Activated CD8-positive, alpha-beta memory T cell treated with anti-CD3 and anti-CD28 coated beads for 4 hours (primary cell): ENCODE measurements around the gene USP32.

Source experiments
- DNase-seq, 2 donors: peaks; one replicate each; pipeline ENCODE4 v3.0.0-alpha.2; 2020; ENCODE audit warnings: low read depth in 2 of 2

Gene USP32

DNA sequence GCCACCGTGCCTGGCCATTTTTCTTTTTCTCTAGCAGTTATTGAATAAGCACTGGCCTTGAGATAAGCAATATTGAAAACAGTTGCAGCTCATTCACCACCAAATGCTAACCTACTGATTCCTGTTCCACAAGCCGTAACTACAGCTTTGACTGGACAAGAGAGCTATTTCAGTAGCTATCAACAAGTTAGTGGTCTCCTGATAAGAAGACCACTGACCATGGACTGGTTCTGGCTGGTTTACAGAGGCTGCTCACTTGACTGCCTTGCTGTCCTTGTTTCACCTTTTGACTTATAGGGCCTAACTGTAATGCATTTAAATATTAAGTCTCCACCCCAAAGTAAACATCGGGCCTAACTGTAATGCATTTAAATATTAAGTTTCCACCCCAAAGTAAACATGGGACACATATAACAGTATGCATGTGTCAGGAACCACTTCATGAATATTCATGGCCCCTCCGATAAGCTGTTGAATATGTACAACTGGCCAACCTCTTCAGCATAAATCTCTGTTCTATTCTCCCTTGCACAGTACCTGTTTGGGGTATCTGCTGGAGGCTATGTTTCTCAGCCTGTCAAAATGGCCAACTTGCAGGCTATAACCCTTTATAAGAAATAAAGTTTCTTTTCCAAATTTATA lies 94.1 kb downstream of the USP32 start:
- no peak for DNase-seq

DNA sequence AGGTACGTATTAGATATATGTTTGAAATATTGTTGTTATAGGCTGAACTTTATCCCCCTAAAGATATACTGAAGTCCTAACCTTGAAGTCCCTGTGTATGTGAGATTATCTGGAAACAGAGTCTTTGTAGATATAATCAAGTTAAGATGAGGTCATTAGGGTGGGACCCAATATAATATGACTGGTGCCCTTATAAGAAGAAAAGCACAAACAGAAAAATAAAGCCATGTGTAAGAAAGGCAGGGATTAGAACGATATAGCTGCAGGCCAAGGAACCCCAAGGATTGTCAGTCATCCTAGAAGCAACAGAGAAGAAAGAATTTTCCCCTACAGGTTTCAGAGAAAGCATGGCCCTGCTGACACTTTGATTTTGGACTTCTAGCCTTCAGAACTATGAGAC lies 95.8 kb downstream of the USP32 start:
- DNase-seq: no peak

DNA sequence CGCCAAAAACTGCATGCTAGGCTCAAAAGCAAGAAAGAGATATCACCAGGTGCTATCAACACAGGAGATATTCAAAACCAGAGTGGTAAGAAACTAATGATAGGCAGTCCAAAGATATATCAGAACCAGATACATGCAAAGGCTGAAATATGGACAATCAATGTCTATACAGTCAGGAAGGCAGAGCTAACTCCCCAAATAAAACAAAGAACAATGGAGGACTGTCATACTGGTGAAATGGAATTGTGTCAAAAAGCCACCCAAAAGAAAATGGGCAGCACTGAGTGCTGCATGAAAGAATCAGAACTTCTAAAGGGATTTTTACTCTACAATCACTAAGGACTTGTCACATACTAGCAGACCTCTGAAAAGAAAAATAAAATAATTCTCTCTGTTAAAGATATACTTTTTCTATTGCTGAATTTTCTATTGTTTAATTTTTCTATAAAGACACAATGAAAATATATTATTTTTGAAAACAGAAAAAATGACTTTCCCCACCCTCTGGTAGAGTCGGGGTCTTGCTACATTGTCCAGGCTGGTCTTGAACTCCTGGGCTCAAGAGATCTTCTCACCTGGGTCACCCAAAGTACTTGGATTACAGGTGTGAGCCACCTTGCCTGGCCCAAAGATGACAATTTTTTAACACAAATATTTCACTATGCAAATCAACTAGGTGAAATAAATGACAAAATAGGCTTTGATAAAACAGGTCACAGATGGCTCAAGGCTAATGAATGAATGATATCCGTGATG lies 98.2 kb downstream of the USP32 start:
- no peak for DNase-seq

DNA sequence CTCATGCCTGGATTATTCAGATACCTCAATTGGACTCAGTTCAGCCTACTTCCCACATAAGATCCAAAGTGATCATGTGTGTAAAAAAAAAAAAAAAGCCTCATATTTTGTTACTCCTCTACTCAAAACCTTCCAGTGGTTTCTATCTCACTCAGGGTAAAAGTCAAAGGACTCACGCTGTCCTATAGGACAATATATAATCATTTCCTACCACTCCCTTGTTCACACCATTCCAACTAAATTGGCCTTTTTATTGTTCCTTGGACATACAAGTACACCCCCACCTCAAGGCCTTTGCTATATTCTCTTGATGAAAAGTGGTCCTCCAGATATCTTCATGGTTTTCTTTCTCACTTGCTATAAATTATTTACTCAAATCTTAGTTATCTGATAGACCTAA lies 99.2 kb downstream of the USP32 start:
- DNase-seq: no peak

DNA sequence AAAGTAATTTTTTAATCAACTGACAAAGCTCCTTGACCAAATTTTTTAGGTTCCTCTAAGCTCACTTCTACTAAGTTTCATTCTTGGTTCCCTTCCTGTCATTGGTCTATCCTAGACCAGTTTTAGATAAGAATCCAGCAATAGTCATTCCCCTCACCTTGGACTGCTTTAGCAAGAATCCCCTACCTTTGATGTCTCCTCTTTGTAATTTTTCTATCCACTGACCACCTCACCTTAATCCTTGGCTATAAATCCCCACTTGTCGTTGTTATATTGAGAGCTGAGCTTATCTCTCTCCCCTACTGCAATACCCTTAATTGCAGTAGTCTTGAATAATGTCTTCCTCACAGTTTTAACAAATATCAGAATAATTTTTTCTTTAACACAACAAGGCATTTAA lies 107.2 kb downstream of the USP32 start:
- no peak for DNase-seq

DNA sequence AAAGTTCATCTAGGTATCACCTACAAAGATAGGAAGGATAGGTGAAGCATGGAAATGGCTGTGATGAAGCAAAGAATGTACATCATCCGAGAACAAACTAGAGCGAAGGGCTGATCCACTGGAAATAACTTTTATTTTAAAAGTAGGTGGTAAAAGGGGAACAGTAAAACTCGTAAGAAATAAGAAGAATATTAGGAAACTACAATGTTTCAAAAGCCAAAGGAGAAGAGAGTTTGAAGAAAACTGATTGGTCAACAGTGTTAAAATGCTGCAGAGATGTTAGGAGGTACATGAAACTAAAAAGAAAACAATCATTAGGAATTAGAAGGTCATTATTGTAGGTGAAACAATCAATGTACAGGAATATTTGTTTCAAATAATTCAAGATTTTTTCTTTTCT lies 108.1 kb downstream of the USP32 start:
- no peak for DNase-seq

DNA sequence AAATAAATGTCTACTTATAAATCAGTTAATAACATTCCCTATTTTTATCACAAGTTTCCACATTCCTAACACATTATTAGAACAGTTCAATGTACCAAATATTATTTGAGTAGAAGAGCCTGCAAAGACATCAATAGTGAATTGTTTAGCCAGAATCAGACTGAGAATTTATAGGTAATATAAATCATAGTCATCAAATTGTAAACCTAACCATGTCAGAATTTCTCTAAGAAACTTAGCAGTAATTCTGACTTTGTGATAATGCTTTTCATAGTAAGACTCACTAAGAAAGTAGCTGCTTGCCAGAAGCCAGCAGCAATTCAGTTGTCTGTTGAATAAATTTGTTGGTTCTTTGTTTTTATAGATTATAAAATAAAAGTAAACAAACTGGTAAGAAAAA lies 111.3 kb downstream of the USP32 start:
- no peak for DNase-seq

DNA sequence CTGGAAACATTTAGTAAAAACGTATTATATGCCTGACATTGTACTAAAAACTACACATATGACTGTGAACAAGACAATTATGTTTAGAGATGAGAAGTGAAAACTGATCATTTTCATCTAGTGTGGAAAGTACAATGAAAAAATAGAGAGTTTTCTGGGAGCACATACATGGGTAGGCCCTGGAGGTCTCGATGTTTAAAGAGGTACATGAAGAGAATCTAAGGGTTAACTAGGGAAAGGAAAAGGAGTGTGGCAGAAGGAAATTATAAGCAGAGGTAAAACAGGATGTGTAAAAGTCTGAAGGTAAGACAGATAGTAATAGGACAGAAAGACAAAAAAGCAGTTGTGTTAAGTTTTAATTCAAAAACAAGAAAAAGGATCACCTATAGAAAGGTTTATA lies 113.7 kb downstream of the USP32 start:
- no peak for DNase-seq

DNA sequence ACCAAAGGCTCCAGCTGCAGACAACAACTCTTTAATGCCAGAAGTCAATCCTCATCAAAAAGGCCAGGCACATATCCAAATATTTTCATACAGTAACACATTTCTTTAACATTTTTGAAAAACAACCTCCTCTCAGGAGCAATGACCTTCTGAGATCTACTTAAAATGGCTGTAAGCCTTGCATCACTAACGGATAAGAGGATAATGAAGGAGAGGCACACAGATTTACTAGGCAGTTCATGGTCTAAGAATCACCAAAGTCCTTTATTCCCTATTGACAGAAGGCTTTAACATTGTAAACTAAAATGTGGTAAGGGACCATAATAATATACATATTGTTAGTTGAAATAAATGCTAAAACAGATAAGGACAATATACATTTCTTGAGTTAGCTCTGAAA lies 114.7 kb downstream of the USP32 start:
- no peak for DNase-seq

DNA sequence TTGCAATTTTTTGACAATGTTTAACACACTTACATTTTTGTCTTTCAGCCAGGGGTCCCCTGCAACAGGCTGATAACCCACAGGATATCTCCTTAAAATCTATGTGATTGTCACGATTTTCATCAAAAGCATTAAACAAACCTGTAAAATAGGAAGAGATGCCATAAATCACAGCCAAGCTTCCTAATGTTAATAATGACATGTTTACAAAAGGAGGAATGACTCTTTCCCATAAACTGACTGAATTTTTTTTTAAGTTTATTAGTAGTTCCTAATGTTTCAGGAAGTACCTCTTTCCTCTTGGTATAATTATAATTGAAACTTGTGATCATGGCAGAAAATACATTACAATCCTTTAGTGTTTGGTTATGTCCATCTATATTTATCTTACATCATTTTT lies 122.5 kb downstream of the USP32 start:
- DNase-seq: no peak

DNA sequence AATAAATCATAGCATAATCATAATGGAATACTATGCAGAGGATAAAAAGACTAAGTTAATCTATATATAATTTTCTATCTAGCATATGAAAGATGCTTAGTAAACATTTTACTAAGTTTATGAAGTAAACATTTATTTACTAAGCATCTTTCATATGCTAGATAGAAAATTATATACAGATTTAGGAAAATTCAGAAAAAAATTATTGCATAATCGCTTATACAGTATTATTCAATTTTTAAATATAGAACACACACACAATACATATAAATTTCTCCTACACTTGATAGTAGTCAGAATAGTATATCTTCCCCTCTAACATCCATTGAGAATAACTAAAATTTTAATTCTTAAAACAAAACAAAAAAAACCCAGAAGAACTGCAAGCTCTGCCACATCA lies 131.4 kb downstream of the USP32 start:
- DNase-seq: no peak

DNA sequence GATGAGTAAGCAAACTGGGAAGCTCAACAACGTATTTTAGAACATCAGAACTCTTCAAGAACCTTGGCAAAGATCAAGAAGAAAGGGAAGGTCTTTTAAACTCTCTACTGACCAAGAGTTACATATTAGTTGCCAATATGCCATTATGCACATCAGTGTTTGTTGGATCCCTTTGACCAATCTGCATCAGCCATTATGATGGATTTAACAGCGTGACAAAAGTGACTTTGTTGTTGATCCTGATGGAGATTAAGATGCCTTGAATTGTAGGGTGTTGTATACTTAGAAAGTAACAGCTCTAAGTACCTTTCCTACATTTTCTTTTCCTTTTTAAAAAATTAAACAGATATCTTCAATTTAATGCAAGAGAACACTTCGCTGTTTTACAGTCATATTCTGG lies 133.6 kb downstream of the USP32 start:
- no peak for DNase-seq

DNA sequence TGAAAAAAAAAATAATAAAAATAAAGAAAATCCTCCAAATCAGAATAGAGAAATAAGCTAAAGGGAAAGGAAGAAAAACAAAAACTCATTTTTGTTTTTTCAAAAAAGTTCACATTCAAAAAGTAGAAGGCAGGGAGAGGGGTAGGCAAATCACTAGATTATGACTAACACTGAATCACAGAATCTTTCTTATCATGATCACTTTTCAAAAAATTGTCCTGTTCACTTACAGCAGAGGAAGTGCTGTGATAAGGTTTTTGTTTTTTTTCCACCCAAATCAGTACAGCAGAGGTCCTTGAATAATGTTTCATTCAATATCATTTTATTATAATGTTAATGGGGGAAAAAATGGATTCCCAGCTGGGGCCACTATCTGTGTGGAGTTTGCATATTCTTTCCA lies 135.8 kb downstream of the USP32 start:
- no peak for DNase-seq

DNA sequence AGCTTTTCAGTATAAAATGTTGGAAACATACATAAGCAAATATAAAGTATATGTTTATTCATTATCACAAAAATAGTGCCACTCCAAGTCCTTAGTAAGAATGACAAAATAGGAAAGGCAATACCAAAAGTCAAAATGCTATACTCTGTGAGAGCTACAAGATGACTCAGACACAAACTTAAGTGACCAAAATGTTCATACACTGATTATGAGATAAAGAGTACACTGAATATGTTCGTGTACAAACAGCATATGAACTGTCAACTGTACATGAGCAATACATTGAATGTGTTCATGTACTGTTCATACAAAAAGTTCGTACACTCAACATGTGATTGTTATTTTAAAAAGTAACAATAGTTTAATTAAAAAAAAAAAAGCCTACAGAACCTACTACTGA lies 138.9 kb downstream of the USP32 start:
- no peak for DNase-seq

DNA sequence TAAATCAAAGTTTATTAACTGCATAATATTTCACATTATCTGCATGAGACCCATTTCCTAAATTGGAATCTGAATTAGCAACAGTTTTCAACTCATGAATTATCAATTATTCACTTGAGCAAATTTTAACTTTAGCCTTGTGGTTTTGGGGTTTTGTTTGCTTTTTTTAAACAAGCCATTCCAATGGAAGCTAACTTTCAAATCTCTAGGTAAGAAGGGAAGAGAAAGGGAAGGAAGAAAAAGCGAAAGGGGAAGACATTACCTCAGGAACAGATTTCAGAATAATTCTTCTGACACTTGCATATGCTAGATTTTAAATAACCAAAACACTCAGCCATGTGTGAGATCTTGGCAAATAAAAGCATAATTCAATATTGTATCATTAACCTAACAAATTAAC lies 139.5 kb downstream of the USP32 start:
- no peak for DNase-seq

DNA sequence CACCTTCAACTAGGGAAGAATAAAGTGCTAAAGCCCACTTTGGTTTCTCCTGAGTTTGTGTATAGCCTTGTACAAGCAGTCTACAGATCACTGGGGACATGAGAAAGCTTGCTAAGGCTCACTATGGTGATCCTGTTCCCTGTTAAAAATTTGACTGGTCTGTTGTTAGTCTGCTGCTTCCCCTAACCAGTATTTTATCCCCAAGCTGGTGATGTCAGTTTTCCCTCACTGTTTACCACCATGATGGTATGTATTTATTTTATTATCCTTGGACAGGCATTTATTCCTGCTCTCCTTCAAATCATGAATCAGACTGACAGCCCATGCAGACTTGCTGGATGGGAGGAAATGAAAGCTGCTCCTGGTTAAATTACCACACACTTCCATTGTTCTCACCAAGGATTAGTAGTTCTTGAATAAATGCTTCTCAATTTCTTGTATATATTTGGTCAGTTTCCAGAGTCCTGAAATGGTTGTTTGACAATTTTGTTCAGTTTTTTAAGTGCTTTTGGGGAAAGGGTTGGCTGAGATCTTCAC lies 142.6 kb downstream of the USP32 start:
- DNase-seq: no peak

DNA sequence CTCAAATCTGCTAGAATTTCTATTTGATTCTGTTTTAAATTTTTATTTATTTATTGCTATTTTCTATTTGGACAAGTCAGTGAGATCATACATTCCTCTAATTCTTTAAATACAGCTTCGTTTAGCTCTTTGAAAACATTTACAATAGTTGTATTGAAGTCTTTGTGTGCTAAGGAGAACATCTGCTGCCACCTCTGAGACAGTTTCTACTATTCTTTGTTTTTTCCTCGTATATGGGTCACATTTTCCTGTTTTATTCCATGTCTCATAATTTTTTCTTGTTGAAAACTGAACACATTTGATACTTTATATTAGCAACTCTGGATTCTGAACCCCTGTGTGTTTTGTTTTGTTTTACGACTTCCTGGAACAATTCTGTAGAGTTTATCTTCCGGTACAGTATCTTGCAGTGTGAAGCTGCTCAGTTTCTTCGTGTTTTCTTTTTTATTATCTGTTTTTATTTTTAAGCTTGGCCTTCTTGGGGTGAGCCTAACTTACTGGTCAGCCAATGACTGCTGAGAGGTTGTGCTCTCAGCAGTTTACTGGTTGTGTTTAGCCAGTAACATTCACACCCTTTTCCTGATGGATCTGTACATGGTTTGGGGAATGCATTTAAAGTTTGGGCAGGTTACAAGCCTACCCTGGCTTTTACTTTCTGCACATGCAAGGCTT lies 143.2 kb downstream of the USP32 start:
- no peak for DNase-seq

DNA sequence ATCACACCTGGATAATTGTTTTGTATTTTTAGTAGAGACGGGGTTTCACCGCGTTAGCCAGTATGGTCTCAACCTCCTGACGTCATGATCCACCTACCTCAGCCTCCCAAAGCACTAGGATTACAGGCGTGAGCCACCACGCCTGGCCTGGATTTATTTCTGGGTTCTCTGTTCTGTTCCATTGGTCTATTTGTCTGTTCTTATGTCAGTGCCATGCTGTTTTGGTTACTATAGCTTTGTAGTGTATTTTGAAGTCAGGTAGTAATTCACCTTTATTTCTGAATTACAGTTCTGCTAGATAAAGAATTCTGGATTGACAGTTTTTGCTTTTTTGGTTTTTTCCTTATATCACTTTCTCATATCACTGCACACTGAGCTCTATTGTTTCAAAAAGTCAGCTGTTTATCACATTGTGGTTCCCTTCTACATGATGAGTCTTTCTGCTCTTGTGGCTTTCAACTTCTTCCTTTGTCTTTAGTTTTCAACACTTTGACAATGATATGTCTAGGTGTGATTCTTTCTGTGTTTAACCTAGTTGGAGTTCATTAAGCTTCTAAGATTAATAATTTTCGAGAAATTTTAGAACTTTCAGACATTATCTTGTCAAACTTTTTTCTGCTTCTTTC lies 144.0 kb downstream of the USP32 start:
- no peak for DNase-seq

DNA sequence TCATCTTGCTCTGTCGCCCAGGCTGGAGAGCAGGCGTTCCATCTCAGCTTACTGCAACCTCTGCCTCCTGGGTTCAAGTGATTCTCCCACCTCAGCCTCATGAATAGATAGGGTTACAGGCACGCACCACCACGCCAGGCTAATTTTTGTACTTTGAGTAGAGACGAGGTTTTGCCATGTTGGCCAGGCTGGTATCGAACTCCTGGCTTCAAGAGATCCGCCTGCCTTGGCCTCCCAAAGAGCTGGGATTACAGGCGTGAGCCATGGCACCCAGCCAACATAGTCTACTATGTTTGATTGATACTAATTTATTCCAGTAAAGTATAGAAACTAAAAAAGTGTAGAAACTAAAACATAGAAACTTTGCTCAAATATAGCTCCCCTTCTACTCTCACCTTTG lies 147.3 kb downstream of the USP32 start:
- DNase-seq: no peak

DNA sequence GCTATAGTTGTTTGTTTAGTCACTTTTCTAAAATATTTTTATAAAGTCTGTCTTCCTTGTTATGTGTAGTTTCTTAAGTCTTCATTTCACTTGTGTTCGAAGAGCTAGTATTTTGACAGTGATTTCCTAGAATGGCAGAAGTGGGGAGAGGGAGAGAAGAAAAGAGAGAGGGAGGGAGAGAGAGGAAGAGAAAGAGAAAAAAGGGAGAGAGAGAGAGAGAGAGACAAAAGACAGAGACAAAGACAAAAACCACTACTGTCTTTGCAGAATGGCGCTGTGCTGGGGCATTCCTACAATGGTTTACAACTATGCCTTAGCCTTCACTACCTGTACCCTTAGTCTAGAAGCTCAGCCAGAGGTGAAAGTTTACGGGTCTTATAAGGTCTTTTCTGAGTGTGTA lies 151.6 kb downstream of the USP32 start:
- no peak for DNase-seq

DNA sequence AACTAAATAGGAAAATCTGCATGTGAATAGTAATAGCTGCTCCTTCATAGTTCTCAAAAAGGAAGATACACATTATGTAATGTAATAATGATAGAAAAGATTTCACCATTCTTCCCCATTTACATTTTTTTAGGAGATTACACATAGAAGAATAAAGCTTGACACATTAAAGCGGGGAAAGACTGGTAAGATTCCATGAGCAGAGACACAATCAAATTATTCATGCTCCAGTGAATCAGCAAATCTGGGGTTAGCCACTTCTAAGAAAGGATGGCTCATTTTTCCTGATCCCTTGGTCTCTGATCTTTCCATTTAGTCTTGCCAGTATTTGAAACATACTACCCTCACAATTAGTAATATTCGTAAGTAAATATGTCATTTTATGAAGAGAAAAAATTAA lies 160.2 kb downstream of the USP32 start:
- DNase-seq: no peak

DNA sequence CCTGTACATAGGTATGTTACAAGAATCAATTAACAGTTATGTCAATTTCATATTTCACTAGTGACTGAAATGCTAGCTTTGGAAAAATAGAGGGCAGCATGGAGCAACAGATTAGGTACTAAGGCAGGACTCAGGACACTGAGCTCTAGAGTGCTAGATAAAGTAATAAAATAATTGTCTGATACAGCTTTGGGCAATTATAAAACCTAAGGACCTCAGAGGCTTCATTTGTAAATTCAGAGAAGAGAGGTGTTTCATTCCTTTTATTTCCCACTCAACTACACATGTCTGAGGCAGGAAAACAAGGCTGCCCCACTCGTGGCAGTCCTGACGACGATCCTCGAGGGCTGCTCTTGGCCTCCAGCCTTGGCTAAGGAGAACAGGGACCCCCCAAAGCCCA lies 160.7 kb downstream of the USP32 start:
- no peak for DNase-seq

DNA sequence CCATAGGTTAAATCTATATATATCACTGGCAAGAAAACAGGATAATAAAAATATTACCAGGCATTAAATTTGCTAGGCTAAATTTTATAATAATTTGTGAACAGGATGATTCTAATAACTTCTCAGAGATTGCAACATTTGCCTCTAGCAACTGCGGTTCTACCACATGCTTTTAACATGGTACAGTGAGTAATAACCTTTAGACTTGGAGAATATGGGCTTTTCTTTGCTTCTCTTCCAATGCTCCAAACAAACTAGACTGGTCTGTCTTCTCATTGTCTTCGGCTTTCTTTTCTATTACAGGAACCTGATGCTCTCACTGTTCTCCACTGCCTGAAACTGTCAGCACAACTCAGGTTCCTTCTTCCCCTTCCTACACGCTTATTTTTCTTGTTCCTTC lies 161.6 kb downstream of the USP32 start:
- no peak for DNase-seq
